ENCODE data around the gene TRMT6.

TRMT6 gene

DNA sequence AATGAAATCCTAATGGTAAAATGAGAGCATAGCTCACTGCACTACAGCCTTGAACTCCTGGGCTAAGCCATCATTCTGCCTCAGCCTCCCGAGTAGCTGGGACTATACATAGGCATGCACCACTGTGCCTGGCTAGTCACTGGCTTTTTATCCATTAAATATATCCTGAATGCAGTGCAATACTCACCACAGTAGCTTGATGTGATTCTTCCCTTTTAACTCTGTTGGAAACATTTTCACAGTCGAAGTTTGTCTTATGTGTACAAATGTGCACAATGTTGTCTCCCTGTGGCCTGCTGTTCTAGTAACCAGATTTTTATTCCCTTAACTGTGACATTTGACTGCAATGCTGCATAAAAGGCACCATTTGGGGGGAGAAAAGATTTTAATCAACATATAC is 56.7 kb downstream of the TRMT6 start:
- no peak for DNase-seq

GRCh38 chr20:5893052-5893451 is 57.3 kb downstream of the TRMT6 start:
- no peak for DNase-seq

GRCh38 chr20:5890773-5891441 is 59.4 kb downstream of the TRMT6 start:
- no peak for DNase-seq

DNA sequence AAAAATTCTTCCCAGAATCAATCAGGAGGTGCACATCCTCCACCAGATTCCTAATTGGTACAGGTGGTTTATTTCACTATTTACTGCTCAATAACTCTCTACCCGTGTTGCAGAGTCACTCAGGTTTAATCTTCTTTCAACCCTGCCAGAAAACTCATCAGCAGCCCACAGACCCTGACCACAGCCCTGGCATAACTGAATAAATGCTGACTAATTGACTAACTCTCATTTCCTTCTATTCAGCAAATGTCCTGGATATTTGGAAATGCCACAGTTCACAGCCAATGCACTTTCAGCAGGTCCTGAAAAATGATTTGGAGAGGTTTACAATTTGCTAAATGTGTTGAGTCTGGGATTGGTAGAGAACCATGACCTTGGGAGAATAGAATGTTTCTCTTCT is 62.3 kb downstream of the TRMT6 start:
- DNase-seq = no peak

GRCh38 chr20:5887386-5887785 is 62.9 kb downstream of the TRMT6 start:
- DNase-seq = no peak
